Heart left ventricle (tissue), 13 donors: ENCODE results near the gene ITK.

Source experiments
- CTCF ChIP-seq, 12 donors: fragments of 200-600 bp; sonication (generic) in 4 of 12; IDR thresholded peaks; one replicate each; pipeline versions ENCODE4 v1.5.0 to v1.8.0; 2018 to 2022; ENCODE audit warnings: antibody characterized with exemption in 12 of 12, mild to moderate bottlenecking in 5 of 12
- POLR2A ChIP-seq, 2 donors: fragments of 450-650 bp; IDR thresholded peaks; one replicate each; pipeline ENCODE4 v1.6.1; 2017; ENCODE audit warnings: antibody characterized with exemption in 2 of 2, mild to moderate bottlenecking in 2 of 2, moderate library complexity in 2 of 2
- donor health status: ischemic (EF 13 %, LVEDD 7.1; RV severe dilation, severe dysfunction).
- donor health status: DM: no; HTN: yes; CAD: no.
- donor health status: DM: no; HTN: no; CAD: no.
- donor health status: ischemic (EF 25% LVEDD 6.9; RV normal size, moderate dysfunction).
- donor health status: ischemic (EF 25% LVEDD 5.7; RV mildly dilated, moderate dysfunction).
- donor health status: ischemic (EF 35%, LVEDD 5.7; RV mildly dilated, moderate dysfunction).
- donor health status: nonischemic (EF 11% LVEDD 7.7; RV severe dilation, severe dysfunction).
- donor health status: DM: yes; HTN: yes; CAD: no.
- donor health status: PGD.
- donor health status: ischemic (EF 29% LVEDD 5.4; RV normal size, mild dysfunction).
- donor health status: nonischemic (EF 23%, LVEDD 6.1; RV moderate dilation, normal function).

DNA sequence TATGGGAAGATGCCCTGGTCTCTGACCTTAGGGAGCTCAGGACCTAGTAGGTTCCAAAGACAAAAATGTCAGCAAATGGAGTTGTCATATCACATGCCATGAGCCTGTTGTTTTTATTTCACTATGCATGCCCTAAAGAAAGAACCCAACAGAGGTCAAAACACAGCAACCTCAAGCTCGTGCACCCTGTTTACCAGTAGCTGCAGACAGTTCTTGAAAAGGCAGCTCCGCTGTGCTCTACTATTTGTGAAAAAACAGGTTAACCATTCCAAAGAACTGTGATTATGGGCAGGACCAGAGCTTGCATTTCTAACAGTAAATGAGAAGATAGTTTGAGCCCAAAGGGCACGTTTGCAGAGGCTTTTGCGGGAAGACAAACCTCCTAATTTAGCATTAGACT lies 22.8 kb downstream of the ITK start:
- TF ChIP-seq CTCF (IDR thresholded peaks at IDR 0.05) (no peak), POLR2A (IDR thresholded peaks at IDR 0.05) (no peak)
